Astrocyte of the cerebellum (primary cell): ENCODE measurements around the gene SRPK2.
A peak's percentile ranks its signal among the peaks of the same experiment; 100 is the strongest.
"Not testable (repeated sequence)": the region's sequence is repeated elsewhere in the genome, so short reads cannot be mapped to it uniquely, and the experiment has no call there.

Experiments
- DNase-seq: peaks from one replicate; pipeline ENCODE4 v3.0.0-alpha.2; 2011; ENCODE audit warnings: low read depth
- H3K4me3 ChIP-seq: 2 replicates; pipeline ENCODE4 v1.5.1; 2011; ENCODE audit warnings: mild to moderate bottlenecking, low read depth, low read length, moderate library complexity
- CTCF ChIP-seq: IDR thresholded peaks from 2 replicates; pipeline ENCODE4 v1.5.1; 2012; ENCODE audit warnings: low read length, low read depth, moderate library complexity, mild to moderate bottlenecking; ENCODE audit errors: missing control alignments
- in situ Hi-C: cut with HindIII; loops from 2 replicates; pipeline ENCODE4 v1.10.0; 2017; ENCODE audit warnings: low sequenced_read_pairs

Gene SRPK2

GRCh38 chr7:105309235-105310169 lies 79.2 kb downstream of the SRPK2 start:
- in situ Hi-C loops, result no loop called here
- no peak overlapping the region for H3K4me3 ChIP-seq
- no peak for TF ChIP-seq CTCF
- no peak for DNase-seq

GRCh38 chr7:105307163-105307672 lies 81.5 kb downstream of the SRPK2 start:
- no peak for TF ChIP-seq CTCF
- no peak for DNase-seq
- in situ Hi-C loops, result no loop called here
- H3K4me3 ChIP-seq, result no peak overlapping the region

GRCh38 chr7:105306298-105306748 lies 82.4 kb downstream of the SRPK2 start:
- H3K4me3 ChIP-seq, result no peak overlapping the region
- DNase-seq, result no peak
- in situ Hi-C loops, result no loop called here
- no peak for TF ChIP-seq CTCF

GRCh38 chr7:105305633-105306032 lies 83.1 kb downstream of the SRPK2 start:
- no peak for DNase-seq
- TF ChIP-seq CTCF, result no peak
- in situ Hi-C loops, result no loop called here
- no peak overlapping the region for H3K4me3 ChIP-seq

- in situ Hi-C loops, result no loop called here
- DNase-seq, result peak; percentile 22
- H3K4me3 ChIP-seq, result no peak overlapping the region
- no peak for TF ChIP-seq CTCF
Observed at GRCh38 chr7:105304040-105304895, 84.5 kb downstream of the SRPK2 start.

- DNase-seq, H3K4me3 ChIP-seq, in situ Hi-C loops: not testable (repeated sequence)
Observed at GRCh38 chr7:105300587-105300986, 88.1 kb downstream of the SRPK2 start.

- no peak overlapping the region for H3K4me3 ChIP-seq
- no peak for TF ChIP-seq CTCF
- no peak for DNase-seq
- in situ Hi-C loops, result no loop called here
Observed at GRCh38 chr7:105298439-105298894, 90.3 kb downstream of the SRPK2 start.
